GM23338 (cell line): Measurements from ENCODE around the gene APOB. TPM values are rescaled to one million over a fixed set of nuclear protein-coding genes. Genes with fewer than 3 reads are reported as not detected.

Experiments used
- ATAC-seq: fragments of 200-7000 bp; cut with Tn5 transposase; 3 replicates; pipeline ENCODE4 v1.9.1; 2020
- DNase-seq: peaks from one replicate; pipeline ENCODE4 v3.0.0-alpha.2; 2015; ENCODE audit warnings: low spot score
- H2AFZ ChIP-seq: fragments of 200-600 bp; sonication (generic); 2 replicates; pipeline ENCODE4 v1.8.0; 2016; ENCODE audit warnings: antibody characterized with exemption, mild to moderate bottlenecking, moderate library complexity
- H3F3A ChIP-seq: fragments of 200-600 bp; sonication (generic); replicated peaks from 2 replicates; pipeline ENCODE4 v1.8.0; 2017; ENCODE audit warnings: antibody characterized with exemption, mixed run types, low read depth
- H3K27ac ChIP-seq: fragments of 200-600 bp; sonication (generic); 2 replicates; pipeline ENCODE4 v1.6.1; 2016; ENCODE audit warnings: low read depth
- H3K27me3 ChIP-seq: fragments of 200-600 bp; sonication (generic); 2 replicates; pipeline ENCODE4 v1.8.0; 2016; ENCODE audit warnings: mild to moderate bottlenecking, mixed run types, moderate library complexity; ENCODE audit not compliant: insufficient read depth
- H3K36me3 ChIP-seq: fragments of 200-600 bp; sonication (generic); 2 replicates; pipeline ENCODE4 v1.8.0; 2016; ENCODE audit warnings: mild to moderate bottlenecking; ENCODE audit not compliant: insufficient read depth
- H3K4me1 ChIP-seq: fragments of 200-600 bp; sonication (generic); 2 replicates; pipeline ENCODE4 v1.8.0; 2016; ENCODE audit warnings: mild to moderate bottlenecking, moderate library complexity; ENCODE audit not compliant: insufficient read depth
- H3K4me2 ChIP-seq: fragments of 200-600 bp; sonication (generic); 2 replicates; pipeline ENCODE4 v1.7.1; 2017; ENCODE audit warnings: mixed run types
- H3K4me3 ChIP-seq: fragments of 200-600 bp; sonication (generic); 2 replicates; pipeline ENCODE4 v1.6.1; 2016; ENCODE audit warnings: mixed run types
- H3K79me2 ChIP-seq: fragments of 200-600 bp; sonication (generic); replicated peaks from 2 replicates; pipeline ENCODE4 v1.8.0; 2017; ENCODE audit warnings: mild to moderate bottlenecking; ENCODE audit not compliant: insufficient read depth
- H3K9me2 ChIP-seq: fragments of 200-600 bp; sonication (generic); 2 replicates; pipeline ENCODE4 v1.8.0; 2017; ENCODE audit not compliant: insufficient read depth
- H4K20me1 ChIP-seq: fragments of 200-600 bp; sonication (generic); replicated peaks from 2 replicates; pipeline ENCODE4 v1.8.0; 2017; ENCODE audit warnings: mild to moderate bottlenecking; ENCODE audit not compliant: insufficient read depth
- H3K27ac Mint-ChIP-seq: 2 replicates; pipeline ENCODE4 v1.8.0; 2020; ENCODE audit warnings: inconsistent platforms, mild to moderate bottlenecking, moderate library complexity, mixed read lengths
- H3K27me3 Mint-ChIP-seq: 3 replicates; pipeline ENCODE4 v1.8.0; 2022; ENCODE audit warnings: low read depth, mild to moderate bottlenecking, moderate library complexity, mixed read lengths, inconsistent platforms; ENCODE audit not compliant: insufficient read depth, poor library complexity
- H3K36me3 Mint-ChIP-seq: 3 replicates; pipeline ENCODE4 v1.8.0; 2021; ENCODE audit warnings: low read depth, mild to moderate bottlenecking, inconsistent platforms, moderate library complexity, mixed read lengths
- H3K4me1 Mint-ChIP-seq: 3 replicates; pipeline ENCODE4 v1.8.0; 2020; ENCODE audit warnings: mild to moderate bottlenecking, inconsistent platforms, mixed read lengths
- H3K4me3 Mint-ChIP-seq: 3 replicates; pipeline ENCODE4 v1.8.0; 2021; ENCODE audit warnings: moderate library complexity, mild to moderate bottlenecking, inconsistent platforms, mixed read lengths
- H3K9me3 Mint-ChIP-seq: 3 replicates; pipeline ENCODE4 v1.8.0; 2020; ENCODE audit warnings: moderate library complexity, mild to moderate bottlenecking, inconsistent platforms, mixed read lengths
- CREB1 ChIP-seq: fragments of 250-450 bp; sonication (Bioruptor Pico); IDR thresholded peaks from 2 replicates; pipeline ENCODE4 v1.5.0; 2020; ENCODE audit warnings: low read depth, mild to moderate bottlenecking, moderate library complexity
- CTCF ChIP-seq, 2 experiments: fragments of 200-600 bp in 1 of 2; sonication (generic) in 1 of 2; conservative IDR thresholded peaks; 2 replicates each; pipeline versions ENCODE4 v1.5.1 to v1.6.1; 2016 to 2017; ENCODE audit warnings: antibody characterized with exemption in 2 of 2, low read depth in 2 of 2, mild to moderate bottlenecking in 2 of 2, moderate library complexity in 1 of 2
- ETS1 ChIP-seq: IDR thresholded peaks from 2 replicates; pipeline ENCODE4 v1.6.1; 2016; ENCODE audit warnings: antibody characterized with exemption
- EZH2 ChIP-seq: fragments of 200-600 bp; sonication (generic); IDR thresholded peaks from one replicate; pipeline ENCODE4 v1.8.0; 2017; ENCODE audit warnings: antibody characterized with exemption, mild to moderate bottlenecking, low read depth; ENCODE audit not compliant: unreplicated experiment
- EZH2phosphoT487 ChIP-seq: fragments of 200-600 bp; sonication (generic); IDR thresholded peaks from one replicate; pipeline ENCODE4 v1.8.1; 2018; ENCODE audit warnings: antibody characterized with exemption; ENCODE audit not compliant: unreplicated experiment
- JUNB ChIP-seq: IDR thresholded peaks from one replicate; pipeline ENCODE4 v1.6.1; 2016; ENCODE audit warnings: antibody characterized with exemption; ENCODE audit not compliant: unreplicated experiment
- NANOG ChIP-seq: IDR thresholded peaks from 2 replicates; pipeline ENCODE4 v1.6.1; 2016; ENCODE audit warnings: antibody characterized with exemption, borderline replicate concordance
- REST ChIP-seq: IDR thresholded peaks from one replicate; pipeline ENCODE4 v1.6.1; 2018; ENCODE audit warnings: antibody characterized with exemption; ENCODE audit not compliant: unreplicated experiment
- ZNF114 ChIP-seq: fragments of 250-450 bp; sonication (Bioruptor Pico); IDR thresholded peaks from 2 replicates; pipeline ENCODE4 v1.5.0; 2020; ENCODE audit warnings: mild to moderate bottlenecking, moderate library complexity
- ZNF331 ChIP-seq: fragments of 250-450 bp; sonication (Bioruptor Pico); IDR thresholded peaks from 2 replicates; pipeline ENCODE4 v1.5.0; 2020; ENCODE audit warnings: low read depth, mild to moderate bottlenecking, moderate library complexity
- ZNF462 ChIP-seq: fragments of 250-450 bp; sonication (Bioruptor Pico); IDR thresholded peaks from 2 replicates; pipeline ENCODE4 v1.5.0; 2020; ENCODE audit warnings: mild to moderate bottlenecking, moderate library complexity
- polyA plus RNA-seq: library from polyadenylated mRNA; unstranded; fragments of >200 nt; fragmentation: Nextera tagmentation; extraction: Ambion mirVana; gene quantifications from 2 replicates; pipeline ENCODE4 v1.2.1, GENCODE V29; 2016
- total RNA-seq: library from RNA; depleted of rRNA; stranded (reverse); fragments of >200 nt; shearing (Covaris generic); gene quantifications from 2 replicates; pipeline ENCODE4 v1.2.3, GENCODE V29; 2014

Gene APOB
- total and polyA plus RNA-seq, 2 experiments from 2014 or later: 0.08 to 0.56 TPM

GRCh38 chr2:21040468-21041377 lies 3.1 kb downstream of the APOB start:
- Histone ChIP-seq H3K27ac (no peak overlapping the region), H3K27me3 (peaks cover 17% of the 10 kb centered on the region)
- no peaks in the 10 kb centered on the region for H3K36me3 Mint-ChIP-seq

More at GRCh38 chr2:21040468-21041377, 3.1 kb downstream of the APOB start:
- Histone ChIP-seq H2AFZ (no peak overlapping the region), H4K20me1 (no peaks in the 10 kb centered on the region), H3K4me3 (no peak overlapping the region), H3K4me1 (peaks cover 14% of the 10 kb centered on the region), H3K4me2 (no peak overlapping the region), H3K9me2 (no peaks in the 10 kb centered on the region; the same call in 1 of the 2 replicates), H3K79me2 (no peaks in the 10 kb centered on the region), H3K36me3 (no peaks in the 10 kb centered on the region), H3F3A (no peaks in the 10 kb centered on the region)
- Mint-ChIP-seq H3K27ac (no peak overlapping the region), H3K9me3 (no peaks in the 10 kb centered on the region), H3K4me3 (no peak overlapping the region), H3K27me3 (peaks cover 14% of the 10 kb centered on the region), H3K4me1 (peaks cover 16% of the 10 kb centered on the region)
- no peak for TF ChIP-seq ETS1
- TF ChIP-seq EZH2phosphoT487: no peak
- TF ChIP-seq ZNF114: no peak
- no peak for TF ChIP-seq ZNF462 (CRISPR knock-in tag)
- no peak for TF ChIP-seq JUNB
- TF ChIP-seq ZNF331 (CRISPR knock-in tag): no peak
- TF ChIP-seq REST: no peak
- TF ChIP-seq CTCF (conservative IDR thresholded peaks at IDR 0.05; ENCODE audit: low read depth in 2 of 2): no peak
- no peak for TF ChIP-seq CREB1
- TF ChIP-seq NANOG: no peak
- no peak for TF ChIP-seq EZH2
- DNase-seq (no peak), ATAC-seq (no peak)
